NOMO-1 treated with dmso at 0.1 percent for 144 hours (cell line): Measurements from ENCODE around the gene VAC14.

Source experiments
- DNase-seq: peaks from one replicate; lab custom pipeline; 2025; ENCODE audit not compliant: unreplicated experiment; lab: John Stamatoyannopoulos, UW

VAC14 gene

GRCh38 chr16:70664325-70665112 is 136.4 kb downstream of the VAC14 start:
- DNase-seq = no peak

GRCh38 chr16:70663524-70664324 is 137.2 kb downstream of the VAC14 start:
- DNase-seq = no peak

GRCh38 chr16:70662991-70663523 is 137.9 kb downstream of the VAC14 start:
- DNase-seq = no peak

GRCh38 chr16:70661918-70662641 is 138.9 kb downstream of the VAC14 start:
- DNase-seq = no peak

- DNase-seq = no peak
Measured at GRCh38 chr16:70661534-70661917, 139.4 kb downstream of the VAC14 start.

- DNase-seq = no peak
Measured at GRCh38 chr16:70660672-70661350, 140.1 kb downstream of the VAC14 start.

GRCh38 chr16:70659953-70660671 is 140.8 kb downstream of the VAC14 start:
- no peak for DNase-seq

GRCh38 chr16:70659546-70659945 is 141.4 kb downstream of the VAC14 start:
- DNase-seq = no peak

- DNase-seq = no peak
Measured at GRCh38 chr16:70658921-70659320, 142.0 kb downstream of the VAC14 start.

- no peak for DNase-seq
Measured at GRCh38 chr16:70657956-70658355, 143.0 kb downstream of the VAC14 start.

- DNase-seq = no peak
Measured at GRCh38 chr16:70656712-70657263, 144.2 kb downstream of the VAC14 start.

- DNase-seq = no peak
Measured at GRCh38 chr16:70656065-70656711, 144.8 kb downstream of the VAC14 start.

- DNase-seq = peak; percentile 72
Measured at GRCh38 chr16:70653809-70654771, 146.9 kb downstream of the VAC14 start.

- DNase-seq = no peak
Measured at GRCh38 chr16:70653406-70653805, 147.6 kb downstream of the VAC14 start.

GRCh38 chr16:70652322-70652721 is 148.6 kb downstream of the VAC14 start:
- no peak for DNase-seq

- no peak for DNase-seq
Measured at GRCh38 chr16:70651524-70651923, 149.4 kb downstream of the VAC14 start.

- DNase-seq = no peak
Measured at GRCh38 chr16:70650216-70650615, 150.7 kb downstream of the VAC14 start.

- DNase-seq = no peak
Measured at GRCh38 chr16:70649300-70649699, 151.7 kb downstream of the VAC14 start.
